ENCODE results near the gene NFKBIZ.
"Not testable (repeated sequence)": the region's sequence is repeated elsewhere in the genome, so short reads cannot be mapped to it uniquely, and the experiment has no call there.

The NFKBIZ gene

GRCh38 chr3:101851850-101852714, 2.8 kb downstream of the NFKBIZ start:
- no peak for DNase-seq

DNA sequence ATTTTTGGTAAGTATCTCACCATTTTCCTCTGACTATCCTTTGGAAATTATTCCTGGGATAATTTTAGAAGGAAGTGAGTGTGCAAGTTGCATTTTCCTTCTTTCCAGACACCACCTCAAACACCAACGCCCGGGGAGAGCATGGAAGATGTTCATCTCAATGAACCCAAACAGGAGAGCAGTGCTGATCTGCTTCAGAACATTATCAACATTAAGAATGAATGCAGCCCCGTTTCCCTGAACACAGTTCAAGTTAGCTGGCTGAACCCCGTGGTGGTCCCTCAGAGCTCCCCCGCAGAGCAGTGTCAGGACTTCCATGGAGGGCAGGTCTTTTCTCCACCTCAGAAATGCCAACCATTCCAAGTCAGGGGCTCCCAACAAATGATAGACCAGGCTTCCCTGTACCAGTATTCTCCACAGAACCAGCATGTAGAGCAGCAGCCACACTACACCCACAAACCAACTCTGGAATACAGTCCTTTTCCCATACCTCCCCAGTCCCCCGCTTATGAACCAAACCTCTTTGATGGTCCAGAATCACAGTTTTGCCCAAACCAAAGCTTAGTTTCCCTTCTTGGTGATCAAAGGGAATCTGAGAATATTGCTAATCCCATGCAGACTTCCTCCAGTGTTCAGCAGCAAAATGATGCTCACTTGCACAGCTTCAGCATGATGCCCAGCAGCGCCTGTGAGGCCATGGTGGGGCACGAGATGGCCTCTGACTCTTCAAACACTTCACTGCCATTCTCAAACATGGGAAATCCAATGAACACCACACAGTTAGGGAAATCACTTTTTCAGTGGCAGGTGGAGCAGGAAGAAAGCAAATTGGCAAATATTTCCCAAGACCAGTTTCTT, 3.9 kb downstream of the NFKBIZ start:
- no peak for DNase-seq

GRCh38 chr3:101853982-101854381, 4.7 kb downstream of the NFKBIZ start:
- DNase-seq = no peak

- no peak for DNase-seq
Observed at GRCh38 chr3:101854608-101855304, 5.4 kb downstream of the NFKBIZ start.

DNA sequence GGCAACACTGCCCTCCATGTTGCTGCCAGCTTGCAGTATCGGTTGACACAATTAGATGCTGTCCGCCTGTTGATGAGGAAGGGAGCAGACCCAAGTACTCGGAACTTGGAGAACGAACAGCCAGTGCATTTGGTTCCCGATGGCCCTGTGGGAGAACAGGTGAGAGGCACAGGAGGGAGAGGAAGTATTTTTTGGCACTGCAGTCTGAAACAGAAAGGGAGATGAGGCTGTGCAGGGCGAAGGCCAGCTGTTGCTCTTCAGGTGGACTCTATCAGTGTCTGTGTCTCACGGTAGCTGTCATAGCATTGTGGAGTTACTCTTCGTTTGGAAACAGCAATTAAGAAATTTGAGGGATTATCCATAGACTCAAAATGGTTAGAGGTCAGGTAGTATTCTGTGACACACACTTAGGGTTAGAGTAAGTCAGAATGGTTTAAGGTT, 8.0 kb downstream of the NFKBIZ start:
- DNase-seq = no peak

DNA sequence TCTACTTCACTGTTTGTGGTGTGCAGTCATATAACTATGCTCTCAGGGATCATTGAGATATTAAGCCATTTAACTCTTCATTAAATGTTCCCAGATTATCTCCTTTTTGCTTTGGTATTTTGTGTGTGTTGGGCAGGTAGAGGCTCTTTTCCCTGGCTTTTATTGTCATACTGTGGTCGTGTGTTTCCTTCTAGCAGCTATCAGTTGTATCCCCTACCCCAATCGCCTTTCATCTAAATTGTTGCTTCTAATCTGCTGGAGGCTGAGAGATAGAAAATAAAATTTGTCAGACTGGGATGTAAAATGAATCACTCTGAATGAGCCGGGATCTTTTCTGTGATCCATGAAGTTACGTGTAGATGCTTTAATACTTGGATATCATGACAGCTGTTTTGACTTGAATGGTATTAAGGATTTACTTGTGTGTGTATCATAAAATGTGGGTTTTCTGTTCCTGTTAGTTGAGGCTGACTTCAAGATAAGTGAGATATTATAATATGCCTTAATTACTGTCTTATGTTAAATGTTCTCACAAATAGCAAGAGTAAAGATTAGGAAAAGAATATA, 9.2 kb downstream of the NFKBIZ start:
- no peak for DNase-seq

DNA sequence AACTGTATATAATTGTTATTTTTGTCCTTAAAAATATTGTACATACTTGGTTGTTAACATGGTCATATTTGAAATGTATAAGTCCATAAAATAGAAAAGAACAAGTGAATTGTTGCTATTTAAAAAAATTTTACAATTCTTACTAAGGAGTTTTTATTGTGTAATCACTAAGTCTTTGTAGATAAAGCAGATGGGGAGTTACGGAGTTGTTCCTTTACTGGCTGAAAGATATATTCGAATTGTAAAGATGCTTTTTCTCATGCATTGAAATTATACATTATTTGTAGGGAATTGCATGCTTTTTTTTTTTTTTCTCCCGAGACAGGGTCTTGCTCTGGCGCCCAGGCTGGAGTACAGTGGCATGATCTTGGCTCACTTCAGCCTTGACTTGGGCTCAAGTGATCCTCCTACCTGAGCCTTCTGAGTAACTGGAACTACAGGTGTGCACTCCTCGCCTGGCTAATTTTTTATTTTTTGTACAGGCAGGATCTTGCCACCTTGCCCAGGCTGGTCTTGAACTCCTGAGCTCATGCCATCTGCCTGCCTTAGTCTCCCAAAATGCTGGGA, 10.7 kb downstream of the NFKBIZ start:
- no peak for DNase-seq

DNA sequence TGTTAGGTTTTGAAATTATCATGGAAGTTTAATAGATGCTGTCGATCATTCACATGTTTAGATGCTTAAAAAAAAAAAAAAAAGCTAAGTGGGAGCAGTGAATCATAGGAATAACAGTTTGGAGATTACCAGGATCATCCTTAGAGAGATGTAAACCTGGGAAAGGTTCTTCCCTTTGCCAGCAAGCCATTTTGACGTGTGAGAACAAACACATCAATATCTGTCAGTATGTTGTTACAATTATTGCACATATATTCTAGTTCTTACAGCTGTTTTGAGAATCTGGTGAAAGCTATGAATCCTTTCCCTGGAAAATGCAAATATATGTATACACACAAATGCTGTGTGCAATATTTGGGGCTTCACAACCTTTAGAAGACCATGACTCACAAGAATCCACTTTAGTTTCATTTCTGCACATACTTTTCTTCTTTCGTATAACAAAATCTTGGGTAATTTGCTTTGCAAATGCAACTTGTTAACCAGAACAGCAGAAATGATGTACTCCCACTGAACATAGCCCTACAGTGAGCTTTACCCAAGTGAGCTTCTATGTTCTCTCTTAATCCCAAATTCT, 12.0 kb downstream of the NFKBIZ start:
- DNase-seq = no peak

- DNase-seq = no peak
Observed at GRCh38 chr3:101861789-101862415, 12.6 kb downstream of the NFKBIZ start.

DNA sequence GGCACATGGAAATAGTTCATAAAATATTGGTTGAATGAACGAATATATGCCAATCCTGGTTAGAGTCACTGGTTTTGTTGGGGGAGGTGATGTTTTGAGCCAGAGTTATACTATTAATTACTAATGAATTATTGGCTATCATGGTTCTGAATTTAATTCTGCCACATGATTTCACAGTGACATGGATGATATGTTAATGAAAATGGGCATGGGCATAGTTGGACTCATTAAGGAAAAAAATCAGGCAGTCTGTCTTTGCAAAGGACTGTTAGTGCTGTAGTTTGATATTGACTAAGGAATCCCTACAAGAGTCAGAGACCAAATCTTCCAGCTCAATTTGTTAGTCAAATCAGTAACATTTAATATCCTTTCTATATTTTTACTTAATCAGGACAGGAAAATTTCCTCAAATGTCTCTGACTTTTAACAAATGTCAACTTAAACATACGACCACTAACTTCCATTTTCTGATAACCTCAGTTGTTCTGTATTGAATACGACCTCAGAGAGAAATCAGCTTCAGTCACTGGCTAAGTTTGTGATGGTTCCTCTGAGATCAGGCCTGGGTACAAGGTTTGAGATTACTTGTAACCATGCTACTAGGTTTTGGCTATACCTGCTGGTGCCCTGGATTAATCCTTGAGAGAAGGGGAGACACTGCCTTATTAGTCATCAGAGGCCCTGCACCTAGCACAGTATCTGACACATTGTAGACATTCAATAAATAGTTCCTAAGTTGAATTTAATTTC, 13.3 kb downstream of the NFKBIZ start:
- no peak for DNase-seq

GRCh38 chr3:101864926-101865325, 15.6 kb downstream of the NFKBIZ start:
- not testable (repeated sequence) for DNase-seq

DNA sequence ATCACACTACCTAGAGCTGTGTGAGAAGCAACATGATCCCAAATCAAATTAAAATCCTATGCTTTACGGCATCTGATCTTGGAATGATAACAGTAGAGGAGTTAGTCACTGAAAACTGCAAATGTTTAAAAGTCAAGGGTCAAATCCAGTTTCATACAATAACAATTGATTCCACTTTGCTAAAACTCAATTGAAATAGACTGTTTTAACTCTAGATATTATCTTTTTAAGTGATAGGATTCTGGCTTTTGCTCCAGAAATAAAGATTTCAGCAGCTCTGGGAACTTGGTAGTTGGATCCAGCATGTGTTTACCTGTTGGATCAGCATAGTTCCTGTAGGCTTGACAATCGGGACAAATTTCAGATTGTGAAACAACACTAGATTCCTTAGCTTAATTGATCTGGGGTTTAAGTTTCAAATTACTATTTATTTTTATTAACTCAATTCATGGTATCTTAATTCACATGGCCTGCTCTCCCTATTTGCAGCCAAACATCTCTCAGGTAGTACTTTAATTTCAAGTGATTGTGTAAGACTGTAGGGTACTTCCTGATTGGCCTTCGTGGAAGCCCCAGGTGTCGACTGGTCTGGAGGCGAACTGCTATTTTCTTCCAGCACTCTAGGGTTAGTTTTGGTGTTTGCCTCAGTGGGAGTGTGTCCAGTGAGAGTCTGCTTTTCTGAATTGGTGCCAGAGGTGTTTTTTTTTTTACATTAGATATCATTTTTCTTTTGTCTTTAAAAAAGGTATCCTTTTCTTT, 16.6 kb downstream of the NFKBIZ start:
- no peak for DNase-seq

DNA sequence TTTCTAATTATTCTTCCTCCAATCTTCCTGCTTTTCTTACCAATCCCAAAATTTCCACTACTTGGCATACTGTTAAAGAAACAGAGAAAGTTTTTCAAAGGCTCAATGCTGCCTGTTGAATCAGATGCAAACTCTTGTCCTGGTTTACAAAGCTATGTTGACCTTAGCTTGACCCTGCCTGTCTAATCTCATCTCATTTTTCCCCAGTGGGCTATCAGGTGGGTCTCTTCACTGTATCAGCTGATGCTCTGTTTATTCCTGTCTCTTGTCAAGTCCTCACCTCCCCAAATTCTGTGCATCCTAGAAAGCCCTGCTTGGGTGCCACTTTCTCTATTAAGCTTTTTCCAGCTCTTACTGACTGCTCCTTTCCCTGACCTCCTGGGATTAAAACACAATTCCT, 18.2 kb downstream of the NFKBIZ start:
- no peak for DNase-seq

GRCh38 chr3:101867996-101868395, 18.7 kb downstream of the NFKBIZ start:
- DNase-seq = no peak

- no peak for DNase-seq
Observed at GRCh38 chr3:101868534-101869464, 19.5 kb downstream of the NFKBIZ start.

GRCh38 chr3:101870138-101870537, 20.8 kb downstream of the NFKBIZ start:
- no peak for DNase-seq

DNA sequence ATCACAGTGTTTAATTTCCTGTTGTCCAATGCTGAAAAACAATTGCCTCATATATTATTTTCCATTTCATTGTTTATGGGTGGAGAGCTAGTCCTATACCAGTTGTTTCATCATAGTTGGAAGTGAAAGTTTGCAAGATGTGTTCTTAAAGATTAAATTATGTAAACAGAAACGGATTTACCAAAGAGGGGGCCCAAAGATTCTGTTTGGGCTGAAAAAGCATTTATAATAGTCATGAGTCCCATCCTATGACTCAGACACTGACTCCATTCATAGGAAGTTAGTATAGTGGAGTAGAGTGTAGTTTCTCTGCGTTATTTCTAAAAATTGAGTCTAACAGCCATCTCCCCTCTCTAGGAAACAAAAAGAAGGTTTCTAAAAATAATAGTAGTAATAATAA, 24.3 kb downstream of the NFKBIZ start:
- DNase-seq = no peak

GRCh38 chr3:101876142-101876541, 26.8 kb downstream of the NFKBIZ start:
- no peak for DNase-seq

DNA sequence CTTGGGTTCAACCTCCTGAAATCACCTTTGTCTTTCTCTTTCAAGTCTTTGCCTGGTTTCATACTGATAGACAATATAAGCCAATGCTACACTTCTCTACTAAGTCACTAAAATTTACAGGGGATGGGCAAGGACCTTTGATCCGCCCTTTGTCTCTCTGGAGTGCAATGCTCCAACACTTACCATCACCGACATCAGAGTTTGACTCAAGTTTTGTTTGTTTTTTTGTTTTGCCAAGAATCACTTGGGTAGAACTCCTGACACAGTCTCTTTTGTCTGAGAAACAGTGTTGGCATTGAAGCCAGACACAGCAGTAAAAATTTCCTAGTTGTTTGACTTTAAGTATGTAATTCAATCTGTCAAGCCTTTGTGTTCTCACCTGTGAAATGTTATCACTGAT, 29.3 kb downstream of the NFKBIZ start:
- no peak for DNase-seq
